Activated naive CD4-positive, alpha-beta T cell treated with anti-CD3 and anti-CD28 coated beads, Interleukin-2, amount 50 U/mL, for 16 hours (primary cell): ENCODE data around the gene SPATA20.

ENCODE experiments used
- DNase-seq: peaks from one replicate; pipeline ENCODE4 v3.0.0-alpha.2; 2020

The SPATA20 gene

DNA sequence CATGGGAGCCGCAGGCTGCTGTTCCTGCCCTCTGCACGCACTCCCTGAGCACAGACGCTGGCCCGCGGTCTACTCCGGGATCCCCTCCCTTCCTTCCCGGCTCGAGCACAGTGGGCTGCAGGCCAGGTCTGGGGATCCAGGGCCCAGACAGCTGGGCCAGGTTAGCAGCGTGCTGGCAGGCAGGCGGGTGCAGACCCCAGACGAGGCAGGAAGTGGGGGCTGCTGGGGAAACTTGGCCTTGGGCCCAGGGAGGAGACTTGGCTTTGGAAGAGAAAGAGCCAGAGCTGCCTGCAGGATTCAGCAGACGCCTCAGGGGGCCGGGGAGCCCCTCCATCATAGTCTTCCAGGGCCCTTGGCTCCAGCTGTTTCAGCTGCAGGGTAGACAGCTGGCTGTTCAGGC, 57.5 kb downstream of the SPATA20 start:
- no peak for DNase-seq

DNA sequence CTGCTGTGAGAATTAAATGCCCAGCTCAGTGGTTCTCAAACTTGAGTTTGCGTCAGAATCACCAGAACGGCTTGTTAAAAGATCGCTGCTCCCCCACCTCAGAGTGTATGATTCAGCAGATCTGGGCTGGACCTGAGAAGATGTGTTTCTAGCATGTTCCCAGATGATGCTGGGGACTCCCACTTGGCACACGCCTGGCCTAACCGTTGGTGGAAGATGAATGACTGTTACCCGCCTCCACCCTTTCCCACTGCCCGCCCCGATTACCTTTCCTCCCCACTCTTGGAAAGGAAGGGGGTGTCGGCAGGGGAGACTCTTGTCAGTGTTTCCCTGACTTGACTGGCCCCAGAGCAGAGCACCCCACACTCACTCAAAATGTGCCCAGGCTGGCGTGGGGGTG, 58.5 kb downstream of the SPATA20 start:
- no peak for DNase-seq
